ENCODE measurements around the gene DVL3. TPM values are rescaled to one million over a fixed set of nuclear protein-coding genes. Genes with fewer than 3 reads are reported as not detected.
"Not testable (repeated sequence)": the region's sequence is repeated elsewhere in the genome, so short reads cannot be mapped to it uniquely, and the experiment has no call there.

Gene DVL3
- total and polyA plus RNA-seq, 2 experiments from 2014 or later: 49.1 to 121 TPM

- Histone ChIP-seq H3K4me3 (no peak overlapping the region), H3K4me2 (no peak overlapping the region), H3K27me3 (no peaks in the 10 kb centered on the region), H3K4me1 (ENCODE audit: insufficient read depth) (no peaks in the 10 kb centered on the region), H2AFZ (no peak overlapping the region), H4K20me1 (ENCODE audit: insufficient read depth, poor library complexity, severe bottlenecking) (no peaks in the 10 kb centered on the region), H3K36me3 (replicated peaks; ENCODE audit: insufficient read depth, low read depth) (no peaks in the 10 kb centered on the region), H3K79me2 (no peaks in the 10 kb centered on the region), H3K27ac (no peak overlapping the region), H3K9me2 (replicated peaks; ENCODE audit: insufficient read depth) (no peaks in the 10 kb centered on the region), H3K9me3 (ENCODE audit: low read depth) (no peaks in the 10 kb centered on the region)
- no peak for DNase-seq (ENCODE audit: low spot score)
- 93% methylated on average over 6 of the region's 6 CpGs for WGBS (ENCODE audit: low lambda C conversion rate, missing lambda C conversion rate)
- TF ChIP-seq EZH2 (IDR thresholded peaks at IDR 0.05; ENCODE audit: borderline replicate concordance): no peak
- TF ChIP-seq CTCF (IDR thresholded peaks at IDR 0.05; ENCODE audit: poor library complexity): no peak
- TF ChIP-seq EZH2phosphoT487 (IDR thresholded peaks at IDR 0.05; ENCODE audit: low read depth, severe bottlenecking, unreplicated experiment): no peak
Observed at GRCh38 chr3:184117636-184118035, 37.5 kb upstream of the DVL3 start.

GRCh38 chr3:184121031-184121430 lies 34.1 kb upstream of the DVL3 start:
- not testable (repeated sequence) for H3K9me3 ChIP-seq (ENCODE audit: low read depth); H3K79me2 ChIP-seq; H3K9me2 ChIP-seq (replicated peaks; ENCODE audit: insufficient read depth); H3K27me3 ChIP-seq; H3K36me3 ChIP-seq (replicated peaks; ENCODE audit: insufficient read depth, low read depth); H3K4me3 ChIP-seq; H3K4me1 ChIP-seq (ENCODE audit: insufficient read depth); H3K27ac ChIP-seq; H2AFZ ChIP-seq; DNase-seq (ENCODE audit: low spot score); H3K4me2 ChIP-seq; H4K20me1 ChIP-seq (ENCODE audit: insufficient read depth, poor library complexity, severe bottlenecking)
- 97% methylated on average over 8 of the region's 8 CpGs for WGBS (ENCODE audit: low lambda C conversion rate, missing lambda C conversion rate)

GRCh38 chr3:184126006-184126405 lies 29.2 kb upstream of the DVL3 start:
- H3K9me3 ChIP-seq (ENCODE audit: low read depth): no peaks in the 10 kb centered on the region
- H4K20me1 ChIP-seq (ENCODE audit: insufficient read depth, poor library complexity, severe bottlenecking): no peaks in the 10 kb centered on the region
- H3K27ac ChIP-seq: no peak overlapping the region
- 69% methylated on average over 3 of the region's 3 CpGs for WGBS (ENCODE audit: low lambda C conversion rate, missing lambda C conversion rate)
- no peak overlapping the region for H3K4me3 ChIP-seq
- H3K36me3 ChIP-seq (replicated peaks; ENCODE audit: insufficient read depth, low read depth): no peaks in the 10 kb centered on the region
- H3K4me1 ChIP-seq (ENCODE audit: insufficient read depth): no peaks in the 10 kb centered on the region
- DNase-seq (ENCODE audit: low spot score): no peak
- no peak overlapping the region for H2AFZ ChIP-seq
- H3K4me2 ChIP-seq: no peak overlapping the region
- no peaks in the 10 kb centered on the region for H3K79me2 ChIP-seq
- no peaks in the 10 kb centered on the region for H3K9me2 ChIP-seq (replicated peaks; ENCODE audit: insufficient read depth)
- no peaks in the 10 kb centered on the region for H3K27me3 ChIP-seq
- TF ChIP-seq EZH2phosphoT487 (IDR thresholded peaks at IDR 0.05; ENCODE audit: low read depth, severe bottlenecking, unreplicated experiment) (no peak), EZH2 (IDR thresholded peaks at IDR 0.05; ENCODE audit: borderline replicate concordance) (no peak), CTCF (IDR thresholded peaks at IDR 0.05; ENCODE audit: poor library complexity) (no peak)

GRCh38 chr3:184129012-184129411 lies 26.2 kb upstream of the DVL3 start:
- Histone ChIP-seq H3K79me2 (no peaks in the 10 kb centered on the region), H4K20me1 (ENCODE audit: insufficient read depth, poor library complexity, severe bottlenecking) (no peaks in the 10 kb centered on the region), H3K36me3 (replicated peaks; ENCODE audit: insufficient read depth, low read depth) (no peaks in the 10 kb centered on the region), H3K9me3 (ENCODE audit: low read depth) (no peaks in the 10 kb centered on the region), H2AFZ (no peak overlapping the region), H3K9me2 (replicated peaks; ENCODE audit: insufficient read depth) (no peaks in the 10 kb centered on the region), H3K27me3 (no peaks in the 10 kb centered on the region), H3K4me2 (no peak overlapping the region), H3K4me1 (ENCODE audit: insufficient read depth) (peaks cover 5% of the 10 kb centered on the region), H3K27ac (no peak overlapping the region), H3K4me3 (no peak overlapping the region)
- 12% methylated on average over 2 of the region's 2 CpGs for WGBS (ENCODE audit: low lambda C conversion rate, missing lambda C conversion rate)
- DNase-seq (ENCODE audit: low spot score): peak; percentile 40
- TF ChIP-seq CTCF (IDR thresholded peaks at IDR 0.05; ENCODE audit: poor library complexity) (peak; percentile 16), EZH2phosphoT487 (IDR thresholded peaks at IDR 0.05; ENCODE audit: low read depth, severe bottlenecking, unreplicated experiment) (no peak), EZH2 (IDR thresholded peaks at IDR 0.05; ENCODE audit: borderline replicate concordance) (no peak)

All from hepatocyte (in vitro differentiated cells).